Esophagus muscularis mucosa (tissue), 4 donors: ENCODE data around the gene MAL. TPM values are rescaled to one million over a fixed set of nuclear protein-coding genes. Genes with fewer than 3 reads are reported as not detected.

Experiments
- DNase-seq: peaks from one replicate; pipeline ENCODE4 v3.0.0-alpha.2; 2017; ENCODE audit errors: extremely low spot score
- H3K27ac ChIP-seq, 4 donors: fragments of 200-600 bp; sonication (generic); replicated peaks in 1 of 4; 1 replicate in 3 of 4; 2 replicates in 1 of 4; pipeline ENCODE4 v1.5.1; 2016 to 2019; ENCODE audit warnings: mild to moderate bottlenecking in 1 of 4
- H3K27me3 ChIP-seq, 4 donors: fragments of 200-600 bp; sonication (generic); one replicate each; pipeline versions ENCODE4 v1.5.1 to v1.6.0; 2016 to 2019
- H3K36me3 ChIP-seq, 4 donors: fragments of 200-600 bp; sonication (generic); one replicate each; pipeline ENCODE4 v1.5.1; 2016 to 2019
- H3K4me1 ChIP-seq, 4 donors: fragments of 200-600 bp; sonication (generic); one replicate each; pipeline ENCODE4 v1.5.1; 2016 to 2019
- H3K4me3 ChIP-seq, 4 donors: fragments of 200-600 bp; sonication (generic); 1 replicate in 2 of 4; 2 replicates in 2 of 4; pipeline ENCODE4 v1.5.1; 2016 to 2019; ENCODE audit warnings: mild to moderate bottlenecking in 4 of 4, moderate library complexity in 1 of 4
- H3K9me3 ChIP-seq, 4 donors: fragments of 200-600 bp; sonication (generic); 1 replicate in 3 of 4; 2 replicates in 1 of 4; pipeline ENCODE4 v1.5.1; 2016 to 2019
- EP300 ChIP-seq: sonication (generic); formaldehyde crosslinking; IDR thresholded peaks from one replicate; pipeline ENCODE4 v1.6.1; 2017; ENCODE audit warnings: antibody characterized with exemption
- POLR2A ChIP-seq: fragments of 450-650 bp; IDR thresholded peaks from one replicate; pipeline ENCODE4 v1.6.1; 2017; ENCODE audit warnings: antibody characterized with exemption, moderate library complexity, mild to moderate bottlenecking, low read depth
- POLR2AphosphoS5 ChIP-seq, 2 donors: sonication (generic); formaldehyde crosslinking; IDR thresholded peaks; one replicate each; pipeline ENCODE4 v1.6.1; 2017; ENCODE audit warnings: antibody characterized with exemption in 2 of 2
- WGBS: methylation state at CpG from one replicate; pipeline ENCODE4 v1.1.5; 2018; 5-methylcytosine and 5-hydroxymethylcytosine counted together
- intact Hi-C: fragments of 100-400 bp; cut with DNase I; formaldehyde crosslinking; loops from one replicate; pipeline ENCODE4 v1.15.1; 2023
- total RNA-seq, 4 donors: library from RNA; depleted of rRNA; stranded (reverse); fragments of >200 nt; gene quantifications; one replicate each; pipeline versions ENCODE4 v1.1.0 to v1.2.1, GENCODE V29; 2016
- TF ChIP-seq, protein P1 (sequence below), 3 experiments: fragments of 200-600 bp in 2 of 3; fragments of 450-650 bp in 1 of 3; sonication (generic) in 2 of 3; IDR thresholded peaks; one replicate each; pipeline ENCODE4 v1.5.1; 2017 to 2019; ENCODE audit warnings: antibody characterized with exemption in 3 of 3, mild to moderate bottlenecking in 2 of 3, moderate library complexity in 1 of 3

Gene MAL
- total RNA-seq, 4 donors from 2014 or later = 23.3 to 46.2 (median 36.6) TPM

DNA sequence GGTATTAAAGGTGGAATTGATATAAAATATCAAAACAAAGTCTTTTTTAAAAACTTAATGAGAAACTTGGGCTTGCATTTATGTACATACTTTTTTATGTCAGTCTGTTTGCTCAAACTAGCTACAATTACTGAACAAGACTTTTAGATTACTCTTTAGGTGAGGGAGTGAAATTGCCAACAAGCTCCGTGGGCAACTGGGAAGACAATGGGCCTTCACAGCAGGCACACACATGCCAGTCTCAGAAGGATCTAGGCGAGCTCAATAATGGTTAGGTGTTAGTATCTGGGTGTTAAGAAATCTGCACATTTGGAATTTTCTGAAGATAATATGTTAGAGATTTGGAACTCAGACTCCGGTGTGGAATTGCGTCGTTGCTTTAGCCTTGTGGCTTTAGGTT, 23.0 kb upstream of the MAL start:
- WGBS = 90% methylated on average over 5 of the region's 5 CpGs
- Histone ChIP-seq H3K4me3 (no peak overlapping the region), H3K36me3 (no peaks in the 10 kb centered on the region), H3K27ac (no peak overlapping the region), H3K27me3 (peaks cover 0 to 36% (median 6%) of the 10 kb centered on the region in 4 donors), H3K9me3 (no peaks in the 10 kb centered on the region), H3K4me1 (peaks cover 0 to 8% (median 6%) of the 10 kb centered on the region in 4 donors)
- DNase-seq = no peak
- intact Hi-C loops = no loop called here
- TF ChIP-seq POLR2AphosphoS5 (IDR thresholded peaks at IDR 0.05) (no peak), EP300 (no peak), POLR2A (no peak)
- TF ChIP-seq, protein P1, sequence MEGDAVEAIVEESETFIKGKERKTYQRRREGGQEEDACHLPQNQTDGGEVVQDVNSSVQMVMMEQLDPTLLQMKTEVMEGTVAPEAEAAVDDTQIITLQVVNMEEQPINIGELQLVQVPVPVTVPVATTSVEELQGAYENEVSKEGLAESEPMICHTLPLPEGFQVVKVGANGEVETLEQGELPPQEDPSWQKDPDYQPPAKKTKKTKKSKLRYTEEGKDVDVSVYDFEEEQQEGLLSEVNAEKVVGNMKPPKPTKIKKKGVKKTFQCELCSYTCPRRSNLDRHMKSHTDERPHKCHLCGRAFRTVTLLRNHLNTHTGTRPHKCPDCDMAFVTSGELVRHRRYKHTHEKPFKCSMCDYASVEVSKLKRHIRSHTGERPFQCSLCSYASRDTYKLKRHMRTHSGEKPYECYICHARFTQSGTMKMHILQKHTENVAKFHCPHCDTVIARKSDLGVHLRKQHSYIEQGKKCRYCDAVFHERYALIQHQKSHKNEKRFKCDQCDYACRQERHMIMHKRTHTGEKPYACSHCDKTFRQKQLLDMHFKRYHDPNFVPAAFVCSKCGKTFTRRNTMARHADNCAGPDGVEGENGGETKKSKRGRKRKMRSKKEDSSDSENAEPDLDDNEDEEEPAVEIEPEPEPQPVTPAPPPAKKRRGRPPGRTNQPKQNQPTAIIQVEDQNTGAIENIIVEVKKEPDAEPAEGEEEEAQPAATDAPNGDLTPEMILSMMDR (IDR thresholded peaks at IDR 0.05) = no peak

DNA sequence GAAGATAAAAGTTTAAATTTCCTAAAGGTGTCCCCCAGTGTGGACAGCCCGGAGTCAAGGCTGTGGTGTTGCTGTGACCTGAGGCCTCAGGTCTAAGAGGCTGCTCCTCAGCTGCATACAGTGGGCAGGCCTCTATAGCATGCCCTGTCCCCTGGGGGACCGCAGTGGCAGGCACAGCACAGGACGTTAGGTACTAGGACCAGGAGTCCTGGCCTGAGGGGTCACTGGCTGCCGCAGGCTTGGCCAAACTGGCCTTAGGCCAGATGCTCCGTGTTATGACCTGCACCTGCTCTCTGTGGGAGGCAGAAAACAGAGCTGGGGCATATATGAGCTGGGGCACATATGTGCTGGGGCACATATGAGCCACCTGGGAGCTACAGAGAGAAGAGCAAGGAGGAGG, 21.2 kb upstream of the MAL start:
- no peaks in the 10 kb centered on the region for H3K36me3 ChIP-seq
- no peaks in the 10 kb centered on the region for H3K9me3 ChIP-seq
- no peak overlapping the region for H3K27ac ChIP-seq
- WGBS = 58% methylated on average over 5 of the region's 5 CpGs
- TF ChIP-seq POLR2A (no peak), POLR2AphosphoS5 (IDR thresholded peaks at IDR 0.05) (no peak), EP300 (no peak)
- TF ChIP-seq, protein P1 (IDR thresholded peaks at IDR 0.05) = no peak
- H3K4me3 ChIP-seq = no peak overlapping the region
- no peak for DNase-seq
- intact Hi-C loops = no loop called here
- H3K27me3 ChIP-seq = peaks cover 0 to 18% (median 0%) of the 10 kb centered on the region in 4 donors
- H3K4me1 ChIP-seq = peaks cover 0 to 6% (median 0%) of the 10 kb centered on the region in 4 donors

DNA sequence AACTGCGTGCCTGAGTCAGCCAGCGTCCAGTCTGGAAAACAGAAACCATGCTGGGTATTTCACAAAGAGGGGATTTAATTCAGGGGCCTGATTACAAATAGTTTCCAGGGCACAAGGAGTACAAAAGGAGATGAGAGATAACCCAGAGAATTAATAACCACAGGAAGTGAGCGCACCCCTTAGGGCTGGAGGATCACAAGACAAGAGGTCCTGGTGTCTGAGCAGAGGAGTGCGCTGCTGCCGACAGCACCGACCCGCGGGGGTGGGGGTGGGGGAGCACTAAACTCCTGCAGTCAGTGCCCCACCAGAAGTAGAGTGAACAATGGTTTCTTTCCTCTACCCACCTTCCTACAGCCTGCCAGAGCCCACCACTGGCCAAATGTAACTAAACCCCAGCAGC, 20.8 kb upstream of the MAL start:
- 50% methylated on average over 8 of the region's 8 CpGs for WGBS
- Histone ChIP-seq H3K27ac (no peak overlapping the region), H3K36me3 (no peaks in the 10 kb centered on the region), H3K4me3 (no peak overlapping the region), H3K9me3 (no peaks in the 10 kb centered on the region), H3K4me1 (peaks cover 0 to 6% (median 0%) of the 10 kb centered on the region in 4 donors), H3K27me3 (peaks cover 0 to 14% (median 0%) of the 10 kb centered on the region in 4 donors)
- intact Hi-C loops = no loop called here
- TF ChIP-seq POLR2AphosphoS5 (IDR thresholded peaks at IDR 0.05) (no peak), POLR2A (no peak), EP300 (no peak)
- TF ChIP-seq, protein P1 (IDR thresholded peaks at IDR 0.05) = no peak
- no peak for DNase-seq

DNA sequence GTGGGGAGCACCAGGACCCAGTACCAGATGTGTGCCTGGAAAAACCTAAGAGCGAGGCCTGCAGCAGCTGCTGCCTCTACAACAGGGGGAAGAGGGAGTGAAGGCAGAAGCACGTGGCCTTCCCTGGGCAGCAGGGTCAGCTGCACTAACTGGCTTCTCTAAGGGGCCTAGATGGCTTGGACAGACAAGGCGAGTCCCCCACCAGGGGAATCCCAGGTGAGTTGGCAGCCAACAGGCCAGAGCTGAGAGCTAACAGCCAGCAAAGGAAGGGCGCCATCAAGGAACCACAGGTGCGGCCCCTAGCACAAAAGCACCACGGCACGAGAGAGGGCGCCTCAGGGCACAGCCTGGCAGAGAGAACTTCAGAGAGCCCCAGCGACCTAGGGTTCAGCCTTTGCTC, 19.8 kb upstream of the MAL start:
- Histone ChIP-seq H3K36me3 (no peaks in the 10 kb centered on the region), H3K4me3 (no peak overlapping the region), H3K9me3 (no peaks in the 10 kb centered on the region), H3K4me1 (peaks cover 0 to 6% (median 0%) of the 10 kb centered on the region in 4 donors), H3K27ac (no peak overlapping the region), H3K27me3 (peaks cover 0 to 12% (median 0%) of the 10 kb centered on the region in 4 donors)
- TF ChIP-seq, protein P1 (IDR thresholded peaks at IDR 0.05) = no peak
- TF ChIP-seq EP300 (no peak), POLR2A (no peak), POLR2AphosphoS5 (IDR thresholded peaks at IDR 0.05) (no peak)
- intact Hi-C loops = no loop called here
- no peak for DNase-seq
- 94% methylated on average over 9 of the region's 9 CpGs for WGBS

DNA sequence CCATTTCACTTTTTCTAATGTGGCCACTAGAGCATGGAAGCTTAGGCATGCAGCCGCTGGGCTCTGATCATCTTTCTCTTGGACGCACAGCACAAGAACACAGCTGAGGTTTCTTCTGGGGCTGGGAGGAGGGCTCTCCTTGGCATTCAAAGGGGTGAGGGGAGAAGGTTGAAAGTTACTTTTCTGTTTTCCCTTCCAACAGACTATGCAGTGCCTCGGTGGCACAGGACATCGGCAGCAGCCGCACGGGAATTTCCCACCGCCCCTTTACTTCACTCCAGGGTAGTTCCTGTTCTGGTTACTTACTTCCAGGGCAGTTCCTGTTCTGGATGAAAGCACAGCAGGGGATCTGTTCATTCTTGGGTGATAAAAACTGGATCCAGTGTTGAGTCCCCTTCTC, 18.9 kb upstream of the MAL start:
- intact Hi-C loops = no loop called here
- DNase-seq = no peak
- Histone ChIP-seq H3K36me3 (no peaks in the 10 kb centered on the region), H3K4me1 (peaks cover 0 to 6% (median 0%) of the 10 kb centered on the region in 4 donors), H3K4me3 (no peak overlapping the region), H3K27ac (no peak overlapping the region), H3K9me3 (no peaks in the 10 kb centered on the region), H3K27me3 (peaks cover 0 to 8% (median 0%) of the 10 kb centered on the region in 4 donors)
- TF ChIP-seq EP300 (no peak), POLR2A (no peak), POLR2AphosphoS5 (IDR thresholded peaks at IDR 0.05) (no peak)
- TF ChIP-seq, protein P1 (IDR thresholded peaks at IDR 0.05) = no peak
- WGBS = 81% methylated on average over 7 of the region's 7 CpGs
